Suprapubic skin (tissue), 4 donors: Measurements from ENCODE around the gene PHF1. TPM values are rescaled to one million over a fixed set of nuclear protein-coding genes. Genes with fewer than 3 reads are reported as not detected.
A peak's percentile ranks its signal among the peaks of the same experiment; 100 is the strongest.

Source experiments
- DNase-seq, 2 donors: peaks; one replicate each; pipeline ENCODE4 v3.0.0-alpha.2; 2019; ENCODE audit warnings: low spot score in 2 of 2
- H3K27ac ChIP-seq: fragments of 200-600 bp; sonication (generic); one replicate; pipeline ENCODE4 v1.5.1; 2019
- H3K27me3 ChIP-seq: fragments of 200-600 bp; sonication (generic); one replicate; pipeline ENCODE4 v1.5.1; 2019
- H3K36me3 ChIP-seq: fragments of 200-600 bp; sonication (generic); one replicate; pipeline ENCODE4 v1.5.1; 2019
- H3K4me1 ChIP-seq: fragments of 200-600 bp; sonication (generic); one replicate; pipeline ENCODE4 v1.5.1; 2019
- H3K4me3 ChIP-seq: fragments of 200-600 bp; sonication (generic); one replicate; pipeline ENCODE4 v1.5.1; 2019; ENCODE audit warnings: mild to moderate bottlenecking
- H3K9me3 ChIP-seq: fragments of 200-600 bp; sonication (generic); one replicate; pipeline ENCODE4 v1.5.1; 2019
- EP300 ChIP-seq: sonication (generic); formaldehyde crosslinking; IDR thresholded peaks from one replicate; pipeline ENCODE4 v1.6.1; 2017; ENCODE audit warnings: antibody characterized with exemption
- POLR2A ChIP-seq, 2 donors: fragments of 450-650 bp; IDR thresholded peaks; one replicate each; pipeline ENCODE4 v1.6.1; 2017; ENCODE audit warnings: antibody characterized with exemption in 2 of 2, mild to moderate bottlenecking in 2 of 2, moderate library complexity in 2 of 2
- POLR2AphosphoS5 ChIP-seq, 3 donors: sonication (generic); formaldehyde crosslinking; IDR thresholded peaks; one replicate each; pipeline ENCODE4 v1.6.1; 2017; ENCODE audit warnings: antibody characterized with exemption in 3 of 3
- WGBS: methylation state at CpG from one replicate; pipeline ENCODE4 v1.1.5; 2018; 5-methylcytosine and 5-hydroxymethylcytosine counted together
- total RNA-seq, 4 donors: library from RNA; depleted of rRNA; stranded (reverse); fragments of >200 nt; gene quantifications; one replicate each; pipeline ENCODE4 v1.1.0, GENCODE V29; 2016
- TF ChIP-seq, protein P1 (sequence below), 2 donors: fragments of 200-600 bp in 1 of 2; fragments of 450-650 bp in 1 of 2; sonication (generic) in 1 of 2; IDR thresholded peaks; one replicate each; pipeline ENCODE4 v1.5.1; 2016 to 2019; ENCODE audit warnings: antibody characterized with exemption in 2 of 2, mild to moderate bottlenecking in 1 of 2, moderate library complexity in 1 of 2

Gene PHF1
- total RNA-seq, 4 donors from 2014 or later, result 35.9 to 102 (median 48.6) TPM

DNA sequence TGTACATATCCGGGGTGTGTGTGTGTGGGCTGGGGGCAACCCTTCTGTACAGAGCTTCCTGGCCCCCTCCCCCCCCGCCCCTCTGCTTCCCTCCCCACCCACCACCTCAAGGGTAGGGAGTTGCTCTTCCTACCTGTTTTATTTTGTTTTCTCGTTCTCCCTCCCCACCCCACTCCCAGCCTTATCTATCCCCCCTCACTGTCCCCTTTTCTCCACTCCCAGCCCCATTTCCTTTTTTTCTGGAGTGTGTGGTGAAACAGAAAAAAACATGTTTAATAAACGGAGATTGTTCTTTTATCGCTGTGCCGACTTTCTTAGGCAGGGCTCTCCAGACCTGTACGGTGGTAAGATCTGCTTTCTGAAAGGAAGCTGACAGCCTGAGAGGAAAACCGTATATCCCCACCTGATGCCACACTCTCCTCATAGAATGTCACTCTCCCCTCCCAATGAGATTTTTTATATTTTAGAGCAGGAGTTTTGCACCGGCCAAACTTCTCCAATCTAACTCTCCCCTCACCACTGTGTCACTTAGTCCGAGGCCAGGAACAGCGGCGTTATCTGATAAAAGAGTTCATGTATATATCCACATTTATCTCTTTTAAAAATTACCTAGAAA, 42.7 kb downstream of the PHF1 start:
- WGBS, result under 1% methylated on average over 12 of the region's 12 CpGs
- H3K27ac ChIP-seq, result no peak overlapping the region
- peaks cover 22% of the 10 kb centered on the region for H3K4me1 ChIP-seq
- peaks cover 18% of the 10 kb centered on the region for H3K36me3 ChIP-seq
- H3K4me3 ChIP-seq, result peak overlapping the region; percentile 79
- no peaks in the 10 kb centered on the region for H3K9me3 ChIP-seq
- H3K27me3 ChIP-seq, result no peaks in the 10 kb centered on the region
- DNase-seq, result no peak
- no peak for TF ChIP-seq EP300
- TF ChIP-seq POLR2A (IDR thresholded peaks at IDR 0.05), result no peak
- TF ChIP-seq, protein P1, sequence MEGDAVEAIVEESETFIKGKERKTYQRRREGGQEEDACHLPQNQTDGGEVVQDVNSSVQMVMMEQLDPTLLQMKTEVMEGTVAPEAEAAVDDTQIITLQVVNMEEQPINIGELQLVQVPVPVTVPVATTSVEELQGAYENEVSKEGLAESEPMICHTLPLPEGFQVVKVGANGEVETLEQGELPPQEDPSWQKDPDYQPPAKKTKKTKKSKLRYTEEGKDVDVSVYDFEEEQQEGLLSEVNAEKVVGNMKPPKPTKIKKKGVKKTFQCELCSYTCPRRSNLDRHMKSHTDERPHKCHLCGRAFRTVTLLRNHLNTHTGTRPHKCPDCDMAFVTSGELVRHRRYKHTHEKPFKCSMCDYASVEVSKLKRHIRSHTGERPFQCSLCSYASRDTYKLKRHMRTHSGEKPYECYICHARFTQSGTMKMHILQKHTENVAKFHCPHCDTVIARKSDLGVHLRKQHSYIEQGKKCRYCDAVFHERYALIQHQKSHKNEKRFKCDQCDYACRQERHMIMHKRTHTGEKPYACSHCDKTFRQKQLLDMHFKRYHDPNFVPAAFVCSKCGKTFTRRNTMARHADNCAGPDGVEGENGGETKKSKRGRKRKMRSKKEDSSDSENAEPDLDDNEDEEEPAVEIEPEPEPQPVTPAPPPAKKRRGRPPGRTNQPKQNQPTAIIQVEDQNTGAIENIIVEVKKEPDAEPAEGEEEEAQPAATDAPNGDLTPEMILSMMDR (IDR thresholded peaks at IDR 0.05), result no peak
- TF ChIP-seq POLR2AphosphoS5 (IDR thresholded peaks at IDR 0.05), result no peak

DNA sequence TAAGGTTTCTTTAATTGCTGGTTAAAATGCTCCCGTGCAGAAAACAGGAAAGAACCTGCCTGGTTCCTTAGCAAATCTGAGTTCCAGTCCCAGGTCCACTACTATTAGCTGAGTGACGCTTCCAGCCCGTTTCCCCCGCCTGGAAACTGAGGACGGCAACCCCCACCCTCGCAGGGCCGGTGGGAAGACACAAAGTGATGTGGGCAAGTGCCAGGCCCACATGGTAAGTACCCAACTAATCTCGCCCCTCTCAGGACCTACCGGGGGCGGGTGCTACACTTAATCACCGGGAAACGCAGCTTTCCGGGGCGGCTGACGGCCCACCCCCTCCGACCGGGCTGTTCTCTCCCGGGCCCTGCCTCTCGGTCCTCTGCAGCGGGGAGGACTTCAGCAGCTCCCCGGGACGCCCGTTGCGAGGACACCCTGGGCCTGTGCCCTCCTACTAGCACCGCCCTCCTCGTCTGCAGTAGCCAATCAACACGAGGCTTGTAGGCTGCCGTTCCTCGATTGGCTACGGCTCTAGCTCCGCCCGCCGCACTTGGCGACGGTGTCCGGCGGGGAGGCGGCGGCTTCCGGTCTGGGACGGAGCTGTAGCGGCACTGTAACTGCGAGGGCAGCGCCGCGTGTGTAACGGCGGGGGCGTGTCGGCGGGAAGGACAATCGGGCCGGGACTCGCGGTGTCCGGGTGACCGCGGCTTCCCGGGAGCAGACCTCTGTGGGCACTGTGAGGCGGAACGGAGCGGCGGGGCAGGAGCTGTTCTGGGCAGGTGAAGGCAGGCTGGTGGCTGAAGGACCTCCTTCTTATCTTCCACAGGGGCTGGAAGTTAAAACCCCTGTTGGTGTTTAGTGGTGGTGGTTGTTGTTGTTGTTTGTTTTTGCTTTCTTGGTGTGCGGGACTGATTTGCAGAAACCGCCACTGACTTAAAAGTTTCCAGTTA, 43.5 kb downstream of the PHF1 start, which contains the start of gene ZBTB9:
ZBTB9 (plus strand) TSS at position 568 of the 938 bp plus-strand sequence. CDS start 525 bp downstream, outside the sequence.
- Histone ChIP-seq H3K4me1 (peaks cover 22% of the 10 kb centered on the region), H3K27ac (peak within 1 kb of the TSS; percentile 55), H3K27me3 (no peaks in the 10 kb centered on the region), H3K4me3 (peak within 1 kb of the TSS; percentile 79), H3K9me3 (no peaks in the 10 kb centered on the region), H3K36me3 (peaks cover 14% of the 10 kb centered on the region)
- DNase-seq, result peak; percentile 97 to 98
- 1% methylated on average over 13 of the region's 65 CpGs for WGBS
- TF ChIP-seq POLR2AphosphoS5 (IDR thresholded peaks at IDR 0.05) (peak in 2 of 3 donors; percentile 47 to 57), POLR2A (IDR thresholded peaks at IDR 0.05) (peak in 1 of 2 donors; percentile 34), EP300 (no peak)
- TF ChIP-seq, protein P1 (IDR thresholded peaks at IDR 0.05), result no peak

DNA sequence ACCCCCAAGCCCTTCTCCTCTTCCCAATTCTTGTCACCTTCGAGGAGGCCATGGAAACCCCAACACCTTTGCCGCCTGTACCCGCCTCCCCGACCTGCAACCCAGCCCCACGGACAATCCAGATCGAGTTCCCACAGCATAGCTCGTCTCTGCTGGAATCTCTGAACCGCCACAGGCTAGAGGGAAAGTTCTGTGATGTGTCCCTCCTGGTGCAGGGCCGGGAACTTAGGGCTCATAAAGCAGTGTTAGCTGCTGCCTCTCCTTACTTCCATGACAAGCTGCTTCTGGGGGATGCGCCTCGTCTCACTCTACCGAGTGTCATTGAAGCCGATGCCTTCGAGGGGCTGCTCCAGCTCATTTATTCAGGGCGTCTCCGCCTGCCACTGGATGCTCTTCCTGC, 44.2 kb downstream of the PHF1 start:
- H3K27ac ChIP-seq, result no peak overlapping the region
- H3K4me1 ChIP-seq, result peaks cover 22% of the 10 kb centered on the region
- TF ChIP-seq EP300 (no peak), POLR2A (IDR thresholded peaks at IDR 0.05) (no peak), POLR2AphosphoS5 (IDR thresholded peaks at IDR 0.05) (no peak)
- TF ChIP-seq, protein P1 (IDR thresholded peaks at IDR 0.05), result no peak
- peaks cover 14% of the 10 kb centered on the region for H3K36me3 ChIP-seq
- no peaks in the 10 kb centered on the region for H3K27me3 ChIP-seq
- H3K9me3 ChIP-seq, result no peaks in the 10 kb centered on the region
- WGBS, result 43% methylated on average over 16 of the region's 16 CpGs
- H3K4me3 ChIP-seq, result peak overlapping the region; percentile 79
- no peak for DNase-seq

DNA sequence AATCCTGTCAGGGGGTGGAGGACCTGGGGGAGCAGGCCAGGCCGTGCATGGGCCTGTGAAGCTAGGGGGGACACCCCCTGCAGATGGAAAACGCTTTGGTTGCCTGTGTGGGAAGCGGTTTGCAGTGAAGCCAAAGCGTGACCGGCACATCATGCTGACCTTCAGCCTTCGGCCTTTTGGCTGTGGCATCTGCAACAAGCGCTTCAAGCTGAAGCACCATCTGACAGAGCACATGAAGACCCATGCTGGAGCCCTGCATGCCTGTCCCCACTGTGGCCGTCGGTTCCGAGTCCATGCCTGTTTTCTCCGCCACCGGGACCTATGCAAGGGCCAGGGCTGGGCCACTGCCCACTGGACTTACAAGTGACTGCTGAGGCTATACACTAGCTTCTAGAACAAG, 45.3 kb downstream of the PHF1 start:
- 94% methylated on average over 10 of the region's 12 CpGs for WGBS
- DNase-seq, result no peak
- H3K4me1 ChIP-seq, result peaks cover 22% of the 10 kb centered on the region
- no peak overlapping the region for H3K4me3 ChIP-seq
- TF ChIP-seq EP300, result no peak
- no peak for TF ChIP-seq POLR2AphosphoS5 (IDR thresholded peaks at IDR 0.05)
- no peak for TF ChIP-seq POLR2A (IDR thresholded peaks at IDR 0.05)
- no peaks in the 10 kb centered on the region for H3K27me3 ChIP-seq
- H3K27ac ChIP-seq, result no peak overlapping the region
- peaks cover 14% of the 10 kb centered on the region for H3K36me3 ChIP-seq
- no peaks in the 10 kb centered on the region for H3K9me3 ChIP-seq

DNA sequence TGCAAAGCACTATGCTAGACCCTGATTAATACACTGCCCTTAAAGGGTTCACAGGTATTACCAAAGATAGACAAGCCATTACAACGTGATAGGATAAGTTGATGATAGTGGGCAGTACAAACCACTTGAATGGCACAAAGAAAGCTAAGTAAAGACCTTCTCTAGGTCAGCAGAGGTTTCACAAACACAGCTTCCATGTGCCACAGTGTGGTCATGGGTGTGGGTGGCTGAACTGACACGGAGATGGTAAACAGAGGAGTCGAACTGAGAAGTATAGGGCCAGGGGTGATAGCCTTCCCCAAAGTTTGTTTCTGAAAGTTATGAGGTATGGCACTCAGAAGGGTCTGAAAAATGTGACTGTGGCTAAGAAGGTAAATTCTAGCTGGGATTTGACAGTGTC, 47.9 kb downstream of the PHF1 start:
- peaks cover 14% of the 10 kb centered on the region for H3K36me3 ChIP-seq
- no peaks in the 10 kb centered on the region for H3K27me3 ChIP-seq
- H3K27ac ChIP-seq, result no peak overlapping the region
- WGBS, result 79% methylated on average over 3 of the region's 3 CpGs
- H3K4me1 ChIP-seq, result peaks cover 12% of the 10 kb centered on the region
- no peak overlapping the region for H3K4me3 ChIP-seq
- DNase-seq, result no peak
- no peak for TF ChIP-seq EP300
- TF ChIP-seq, protein P1 (IDR thresholded peaks at IDR 0.05), result no peak
- no peak for TF ChIP-seq POLR2AphosphoS5 (IDR thresholded peaks at IDR 0.05)
- no peak for TF ChIP-seq POLR2A (IDR thresholded peaks at IDR 0.05)
- no peaks in the 10 kb centered on the region for H3K9me3 ChIP-seq
